HFFc6 (cell line): ENCODE results near the gene GLIS1. TPM values are rescaled to one million over a fixed set of nuclear protein-coding genes. Genes with fewer than 3 reads are reported as not detected.

Experiments used
- DNase-seq: peaks from one replicate; pipeline ENCODE4 v3.0.0-alpha.2; 2018
- H3K27ac Mint-ChIP-seq: 2 replicates; pipeline ENCODE4 v1.8.0; 2020; ENCODE audit warnings: mild to moderate bottlenecking, mixed read lengths
- H3K27me3 Mint-ChIP-seq: 2 replicates; pipeline ENCODE4 v1.8.0; 2021; ENCODE audit warnings: mild to moderate bottlenecking, moderate library complexity, mixed read lengths; ENCODE audit not compliant: insufficient read depth
- H3K36me3 Mint-ChIP-seq: 2 replicates; pipeline ENCODE4 v1.8.0; 2021; ENCODE audit warnings: low read depth, mixed read lengths
- H3K4me1 Mint-ChIP-seq: 2 replicates; pipeline ENCODE4 v1.8.0; 2020; ENCODE audit warnings: low read depth, mixed read lengths
- H3K4me3 Mint-ChIP-seq: 2 replicates; pipeline ENCODE4 v1.8.0; 2020; ENCODE audit warnings: mild to moderate bottlenecking, moderate library complexity, mixed read lengths
- H3K9me3 Mint-ChIP-seq: 2 replicates; pipeline ENCODE4 v1.8.0; 2020; ENCODE audit warnings: mild to moderate bottlenecking, mixed read lengths
- CTCF ChIP-seq: fragments of 200-600 bp; sonication (generic); IDR thresholded peaks from 2 replicates; pipeline ENCODE4 v1.5.0; 2021; ENCODE audit warnings: antibody characterized with exemption, mild to moderate bottlenecking
- total RNA-seq, 6 experiments: library from RNA; stranded (reverse); fragmentation: NEBNext Ultra II Directional; extraction: Animal tissue kit (Norgen Biotek cat#: 25700); gene quantifications; 2 replicates in 1 of 6; 3 replicates in 5 of 6; pipeline ENCODE4 v1.2.3, GENCODE V29; 2021

Gene GLIS1
- total RNA-seq, 6 experiments from 2014 or later, result 1.1 to 1.9 (median 1.2) TPM

GRCh38 chr1:53601031-53601745, 137.8 kb downstream of the GLIS1 start:
- H3K9me3 Mint-ChIP-seq, result no peaks in the 10 kb centered on the region
- H3K4me1 Mint-ChIP-seq, result no peaks in the 10 kb centered on the region
- peaks cover 3% of the 10 kb centered on the region for H3K27me3 Mint-ChIP-seq
- TF ChIP-seq CTCF, result no peak
- DNase-seq, result no peak
- H3K36me3 Mint-ChIP-seq, result no peaks in the 10 kb centered on the region
- H3K4me3 Mint-ChIP-seq, result no peak overlapping the region
- H3K27ac Mint-ChIP-seq, result no peak overlapping the region

- Mint-ChIP-seq H3K4me3 (no peak overlapping the region), H3K9me3 (no peaks in the 10 kb centered on the region), H3K27ac (no peak overlapping the region), H3K36me3 (no peaks in the 10 kb centered on the region), H3K27me3 (peaks cover 3% of the 10 kb centered on the region), H3K4me1 (no peaks in the 10 kb centered on the region)
- DNase-seq, result no peak
- TF ChIP-seq CTCF, result no peak
Measured at GRCh38 chr1:53600561-53600960, 138.4 kb downstream of the GLIS1 start.

GRCh38 chr1:53600001-53600400, 139.0 kb downstream of the GLIS1 start:
- H3K4me1 Mint-ChIP-seq, result no peaks in the 10 kb centered on the region
- no peak for TF ChIP-seq CTCF
- no peak overlapping the region for H3K4me3 Mint-ChIP-seq
- DNase-seq, result no peak
- H3K36me3 Mint-ChIP-seq, result no peaks in the 10 kb centered on the region
- H3K9me3 Mint-ChIP-seq, result no peaks in the 10 kb centered on the region
- H3K27ac Mint-ChIP-seq, result no peak overlapping the region
- peaks cover 3% of the 10 kb centered on the region for H3K27me3 Mint-ChIP-seq

- Mint-ChIP-seq H3K4me3 (no peak overlapping the region), H3K9me3 (no peaks in the 10 kb centered on the region), H3K27ac (no peak overlapping the region), H3K36me3 (no peaks in the 10 kb centered on the region), H3K27me3 (peaks cover 3% of the 10 kb centered on the region), H3K4me1 (no peaks in the 10 kb centered on the region)
- no peak for TF ChIP-seq CTCF
- DNase-seq, result no peak
Measured at GRCh38 chr1:53599481-53599880, 139.5 kb downstream of the GLIS1 start.

GRCh38 chr1:53598966-53599365, 140.0 kb downstream of the GLIS1 start:
- peaks cover 3% of the 10 kb centered on the region for H3K27me3 Mint-ChIP-seq
- no peak for DNase-seq
- no peaks in the 10 kb centered on the region for H3K36me3 Mint-ChIP-seq
- no peak for TF ChIP-seq CTCF
- no peak overlapping the region for H3K27ac Mint-ChIP-seq
- no peaks in the 10 kb centered on the region for H3K9me3 Mint-ChIP-seq
- H3K4me1 Mint-ChIP-seq, result no peaks in the 10 kb centered on the region
- no peak overlapping the region for H3K4me3 Mint-ChIP-seq
